Measurements from ENCODE around the gene CD300H.

The CD300H gene

GRCh38 chr17:74603037-74603635 lies 35.8 kb upstream of the CD300H start (continued):
- TF ChIP-seq ZXDB (tag by site-specific recombination; IDR thresholded peaks at IDR 0.05) (no peak), ZSCAN23 (tag by site-specific recombination; IDR thresholded peaks at IDR 0.05) (no peak), ZNF610 (tag by site-specific recombination; IDR thresholded peaks at IDR 0.05; ENCODE audit: borderline replicate concordance) (no peak), ZNF214 (tag by site-specific recombination; IDR thresholded peaks at IDR 0.05; ENCODE audit: borderline replicate concordance) (no peak), ZNF513 (tag by site-specific recombination; IDR thresholded peaks at IDR 0.05) (no peak), MEIS1 (CRISPR knock-in tag; IDR thresholded peaks at IDR 0.05; ENCODE audit: borderline replicate concordance) (no peak), ZNF558 (tag by site-specific recombination; IDR thresholded peaks at IDR 0.05) (no peak), HOXD13 (CRISPR knock-in tag; IDR thresholded peaks at IDR 0.05; ENCODE audit: borderline replicate concordance) (no peak), ZNF140 (tag by site-specific recombination; IDR thresholded peaks at IDR 0.05) (no peak), ZSCAN16 (tag by site-specific recombination; IDR thresholded peaks at IDR 0.05) (no peak), ZBTB49 (tag by site-specific recombination; IDR thresholded peaks at IDR 0.05; ENCODE audit: low read depth) (no peak)

- no peak overlapping the region for H3K27ac ChIP-seq (ENCODE audit: extremely low read depth, low read depth, low read length)
- H3K9me3 ChIP-seq (ENCODE audit: control insufficient read depth, insufficient read depth, low read depth, low read length), result no peaks in the 10 kb centered on the region
- H3K4me3 ChIP-seq (ENCODE audit: low read depth, low read length), result no peak overlapping the region
- H3K36me3 ChIP-seq (ENCODE audit: control insufficient read depth in 2 of 2, insufficient read depth in 1 of 2, low read length in 2 of 2), result no peaks in the 10 kb centered on the region
- CTCF ChIA-PET, result interaction anchor here (0.6 to 2.6 kb wide), 12 partner anchors 8 to 438 kb away, joined by 3 to 14 read pairs (median 4); partner anchors contain the start of gene CD300LD
- no peaks in the 10 kb centered on the region for H3K4me1 ChIP-seq (ENCODE audit: control insufficient read depth, insufficient read depth, low read length)
- POLR2A ChIA-PET, result no interaction called here
- TF ChIP-seq, protein P1, sequence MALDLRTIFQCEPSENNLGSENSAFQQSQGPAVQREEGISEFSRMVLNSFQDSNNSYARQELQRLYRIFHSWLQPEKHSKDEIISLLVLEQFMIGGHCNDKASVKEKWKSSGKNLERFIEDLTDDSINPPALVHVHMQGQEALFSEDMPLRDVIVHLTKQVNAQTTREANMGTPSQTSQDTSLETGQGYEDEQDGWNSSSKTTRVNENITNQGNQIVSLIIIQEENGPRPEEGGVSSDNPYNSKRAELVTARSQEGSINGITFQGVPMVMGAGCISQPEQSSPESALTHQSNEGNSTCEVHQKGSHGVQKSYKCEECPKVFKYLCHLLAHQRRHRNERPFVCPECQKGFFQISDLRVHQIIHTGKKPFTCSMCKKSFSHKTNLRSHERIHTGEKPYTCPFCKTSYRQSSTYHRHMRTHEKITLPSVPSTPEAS (tag by site-specific recombination; IDR thresholded peaks at IDR 0.05), result no peak; the same call in 1 of the 2 replicates
- TF ChIP-seq CTCF (tag by site-specific recombination; IDR thresholded peaks at IDR 0.05) (peak; percentile 48), ZSCAN5A (tag by site-specific recombination; IDR thresholded peaks at IDR 0.05) (no peak), ZNF654 (tag by site-specific recombination; IDR thresholded peaks at IDR 0.05; ENCODE audit: low read depth) (peak; percentile 83)
- TF ChIP-seq, protein P2, sequence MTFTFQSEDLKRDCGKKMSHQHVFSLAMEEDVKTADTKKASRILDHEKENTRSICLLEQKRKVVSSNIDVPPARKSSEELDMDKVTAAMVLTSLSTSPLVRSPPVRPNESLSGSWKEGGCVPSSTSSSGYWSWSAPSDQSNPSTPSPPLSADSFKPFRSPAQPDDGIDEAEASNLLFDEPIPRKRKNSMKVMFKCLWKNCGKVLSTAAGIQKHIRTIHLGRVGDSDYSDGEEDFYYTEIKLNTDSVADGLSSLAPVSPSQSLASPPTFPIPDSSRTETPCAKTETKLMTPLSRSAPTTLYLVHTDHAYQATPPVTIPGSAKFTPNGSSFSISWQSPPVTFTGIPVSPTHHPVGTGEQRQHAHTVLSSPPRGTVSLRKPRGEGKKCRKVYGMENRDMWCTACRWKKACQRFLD (tag by site-specific recombination; IDR thresholded peaks at IDR 0.05), result no peak
Measured at GRCh38 chr17:74601944-74602572, 34.7 kb upstream of the CD300H start.
